ENCODE measurements around the gene NELL1.

The NELL1 gene

GRCh38 chr11:21026685-21027084, 357.3 kb downstream of the NELL1 start:
- H3K9me3 Mint-ChIP-seq, result peaks cover 8% of the 10 kb centered on the region
- no peaks in the 10 kb centered on the region for H3K36me3 Mint-ChIP-seq
- H3K4me1 Mint-ChIP-seq, result no peaks in the 10 kb centered on the region
- no peak overlapping the region for H3K27ac Mint-ChIP-seq
- H3K27me3 Mint-ChIP-seq, result no peaks in the 10 kb centered on the region
- H3K4me3 Mint-ChIP-seq, result no peak overlapping the region

GRCh38 chr11:21037850-21038249, 368.5 kb downstream of the NELL1 start:
- Mint-ChIP-seq H3K4me1 (no peaks in the 10 kb centered on the region), H3K36me3 (no peaks in the 10 kb centered on the region), H3K27ac (no peak overlapping the region)

GRCh38 chr11:21038801-21039200, 369.4 kb downstream of the NELL1 start:
- Mint-ChIP-seq H3K36me3 (no peaks in the 10 kb centered on the region), H3K27ac (no peak overlapping the region), H3K27me3 (no peaks in the 10 kb centered on the region), H3K4me1 (no peaks in the 10 kb centered on the region), H3K9me3 (no peaks in the 10 kb centered on the region), H3K4me3 (no peak overlapping the region)

More at GRCh38 chr11:21037850-21038249, 368.5 kb downstream of the NELL1 start:
- Mint-ChIP-seq H3K4me3 (no peak overlapping the region), H3K9me3 (no peaks in the 10 kb centered on the region), H3K27me3 (no peaks in the 10 kb centered on the region)

GRCh38 chr11:21040630-21041029, 371.2 kb downstream of the NELL1 start:
- H3K36me3 Mint-ChIP-seq, result no peaks in the 10 kb centered on the region
- no peaks in the 10 kb centered on the region for H3K4me1 Mint-ChIP-seq
- no peak overlapping the region for H3K27ac Mint-ChIP-seq
- H3K9me3 Mint-ChIP-seq, result no peaks in the 10 kb centered on the region
- H3K4me3 Mint-ChIP-seq, result no peak overlapping the region
- H3K27me3 Mint-ChIP-seq, result no peaks in the 10 kb centered on the region

- Mint-ChIP-seq H3K27me3 (no peaks in the 10 kb centered on the region), H3K9me3 (no peaks in the 10 kb centered on the region), H3K36me3 (no peaks in the 10 kb centered on the region), H3K4me1 (no peaks in the 10 kb centered on the region), H3K4me3 (no peak overlapping the region), H3K27ac (no peak overlapping the region)
Measured at GRCh38 chr11:21048626-21049025, 379.2 kb downstream of the NELL1 start.

- Mint-ChIP-seq H3K4me1 (no peaks in the 10 kb centered on the region), H3K4me3 (no peak overlapping the region), H3K27me3 (no peaks in the 10 kb centered on the region), H3K9me3 (no peaks in the 10 kb centered on the region), H3K27ac (no peak overlapping the region), H3K36me3 (no peaks in the 10 kb centered on the region)
Measured at GRCh38 chr11:21053466-21053865, 384.1 kb downstream of the NELL1 start.

GRCh38 chr11:21056644-21057043, 387.3 kb downstream of the NELL1 start:
- no peaks in the 10 kb centered on the region for H3K9me3 Mint-ChIP-seq
- no peak overlapping the region for H3K27ac Mint-ChIP-seq
- no peaks in the 10 kb centered on the region for H3K36me3 Mint-ChIP-seq
- no peaks in the 10 kb centered on the region for H3K27me3 Mint-ChIP-seq
- no peak overlapping the region for H3K4me3 Mint-ChIP-seq
- H3K4me1 Mint-ChIP-seq, result no peaks in the 10 kb centered on the region

GRCh38 chr11:21059879-21060278, 390.5 kb downstream of the NELL1 start:
- Mint-ChIP-seq H3K27ac (no peak overlapping the region), H3K36me3 (no peaks in the 10 kb centered on the region), H3K4me1 (no peaks in the 10 kb centered on the region), H3K27me3 (no peaks in the 10 kb centered on the region), H3K9me3 (no peaks in the 10 kb centered on the region), H3K4me3 (no peak overlapping the region)

- H3K27ac Mint-ChIP-seq, result no peak overlapping the region
- no peaks in the 10 kb centered on the region for H3K9me3 Mint-ChIP-seq
- no peaks in the 10 kb centered on the region for H3K36me3 Mint-ChIP-seq
- no peaks in the 10 kb centered on the region for H3K4me1 Mint-ChIP-seq
- H3K27me3 Mint-ChIP-seq, result no peaks in the 10 kb centered on the region
- H3K4me3 Mint-ChIP-seq, result no peak overlapping the region
Measured at GRCh38 chr11:21066030-21066429, 396.6 kb downstream of the NELL1 start.

GRCh38 chr11:21068886-21069285, 399.5 kb downstream of the NELL1 start:
- Mint-ChIP-seq H3K27me3 (no peaks in the 10 kb centered on the region), H3K27ac (no peak overlapping the region), H3K4me3 (no peak overlapping the region), H3K4me1 (no peaks in the 10 kb centered on the region), H3K9me3 (no peaks in the 10 kb centered on the region), H3K36me3 (no peaks in the 10 kb centered on the region)

GRCh38 chr11:21069909-21070308, 400.5 kb downstream of the NELL1 start:
- Mint-ChIP-seq H3K36me3 (no peaks in the 10 kb centered on the region), H3K9me3 (no peaks in the 10 kb centered on the region), H3K27ac (no peak overlapping the region), H3K4me3 (no peak overlapping the region), H3K27me3 (no peaks in the 10 kb centered on the region), H3K4me1 (no peaks in the 10 kb centered on the region)

- Mint-ChIP-seq H3K27me3 (no peaks in the 10 kb centered on the region), H3K36me3 (no peaks in the 10 kb centered on the region), H3K27ac (no peak overlapping the region), H3K4me1 (no peaks in the 10 kb centered on the region), H3K9me3 (peaks cover 5% of the 10 kb centered on the region), H3K4me3 (no peak overlapping the region)
Measured at GRCh38 chr11:21072558-21072957, 403.2 kb downstream of the NELL1 start.

- Mint-ChIP-seq H3K4me3 (no peak overlapping the region), H3K27me3 (no peaks in the 10 kb centered on the region), H3K27ac (no peak overlapping the region), H3K36me3 (no peaks in the 10 kb centered on the region), H3K9me3 (no peaks in the 10 kb centered on the region), H3K4me1 (no peaks in the 10 kb centered on the region)
Measured at GRCh38 chr11:21082853-21083252, 413.5 kb downstream of the NELL1 start.

GRCh38 chr11:21088930-21089329, 419.5 kb downstream of the NELL1 start:
- no peaks in the 10 kb centered on the region for H3K4me1 Mint-ChIP-seq
- no peaks in the 10 kb centered on the region for H3K27me3 Mint-ChIP-seq
- no peak overlapping the region for H3K4me3 Mint-ChIP-seq
- H3K27ac Mint-ChIP-seq, result no peak overlapping the region
- peaks cover 7% of the 10 kb centered on the region for H3K9me3 Mint-ChIP-seq
- no peaks in the 10 kb centered on the region for H3K36me3 Mint-ChIP-seq

- Mint-ChIP-seq H3K27me3 (no peaks in the 10 kb centered on the region), H3K4me1 (no peaks in the 10 kb centered on the region), H3K9me3 (peaks cover 5% of the 10 kb centered on the region), H3K36me3 (no peaks in the 10 kb centered on the region), H3K27ac (no peak overlapping the region), H3K4me3 (no peak overlapping the region)
Measured at GRCh38 chr11:21104641-21105040, 435.3 kb downstream of the NELL1 start.

GRCh38 chr11:21105196-21105917, 436.0 kb downstream of the NELL1 start:
- Mint-ChIP-seq H3K9me3 (peaks cover 5% of the 10 kb centered on the region), H3K27me3 (no peaks in the 10 kb centered on the region), H3K36me3 (no peaks in the 10 kb centered on the region), H3K27ac (no peak overlapping the region), H3K4me3 (no peak overlapping the region), H3K4me1 (no peaks in the 10 kb centered on the region)

GRCh38 chr11:21109341-21109740, 440.0 kb downstream of the NELL1 start:
- Mint-ChIP-seq H3K36me3 (no peaks in the 10 kb centered on the region), H3K9me3 (no peaks in the 10 kb centered on the region), H3K4me1 (no peaks in the 10 kb centered on the region), H3K4me3 (no peak overlapping the region), H3K27me3 (no peaks in the 10 kb centered on the region), H3K27ac (no peak overlapping the region)

Measured in activated naive CD4-positive, alpha-beta T cell treated with anti-CD3 and anti-CD28 coated beads, Interleukin-2, amount 50 U/mL, for 24 hours (primary cell).